ENCODE measurements around the gene SAMHD1. TPM values are rescaled to one million over a fixed set of nuclear protein-coding genes. Genes with fewer than 3 reads are reported as not detected.
A peak's percentile ranks its signal among the peaks of the same experiment; 100 is the strongest.

Gene SAMHD1
- total and polyA plus RNA-seq, 9 of the 15 experiments (the other 6 are each of a cell fraction or from before 2014, with no cell fraction given) = 6.8 to 20.4 (median 14.8) TPM

GRCh38 chr20:36873498-36874189 lies 77.9 kb downstream of the SAMHD1 start (continued):
- TF ChIP-seq ZNF696 (CRISPR knock-in tag; conservative IDR thresholded peaks at IDR 0.05) = no peak
- TF ChIP-seq MEF2D (tag; conservative IDR thresholded peaks at IDR 0.05; ENCODE audit: low read depth) = no peak
- TF ChIP-seq ZC3H11A (IDR thresholded peaks at IDR 0.05; ENCODE audit: low read depth, low read length) = no peak
- TF ChIP-seq ILF3 (IDR thresholded peaks at IDR 0.05; ENCODE audit: borderline replicate concordance) = no peak
- TF ChIP-seq TAF15 (IDR thresholded peaks at IDR 0.05; ENCODE audit: low read depth, low read length) = no peak
- no peak for TF ChIP-seq LEF1 (IDR thresholded peaks at IDR 0.05)
- TF ChIP-seq, protein P1, sequence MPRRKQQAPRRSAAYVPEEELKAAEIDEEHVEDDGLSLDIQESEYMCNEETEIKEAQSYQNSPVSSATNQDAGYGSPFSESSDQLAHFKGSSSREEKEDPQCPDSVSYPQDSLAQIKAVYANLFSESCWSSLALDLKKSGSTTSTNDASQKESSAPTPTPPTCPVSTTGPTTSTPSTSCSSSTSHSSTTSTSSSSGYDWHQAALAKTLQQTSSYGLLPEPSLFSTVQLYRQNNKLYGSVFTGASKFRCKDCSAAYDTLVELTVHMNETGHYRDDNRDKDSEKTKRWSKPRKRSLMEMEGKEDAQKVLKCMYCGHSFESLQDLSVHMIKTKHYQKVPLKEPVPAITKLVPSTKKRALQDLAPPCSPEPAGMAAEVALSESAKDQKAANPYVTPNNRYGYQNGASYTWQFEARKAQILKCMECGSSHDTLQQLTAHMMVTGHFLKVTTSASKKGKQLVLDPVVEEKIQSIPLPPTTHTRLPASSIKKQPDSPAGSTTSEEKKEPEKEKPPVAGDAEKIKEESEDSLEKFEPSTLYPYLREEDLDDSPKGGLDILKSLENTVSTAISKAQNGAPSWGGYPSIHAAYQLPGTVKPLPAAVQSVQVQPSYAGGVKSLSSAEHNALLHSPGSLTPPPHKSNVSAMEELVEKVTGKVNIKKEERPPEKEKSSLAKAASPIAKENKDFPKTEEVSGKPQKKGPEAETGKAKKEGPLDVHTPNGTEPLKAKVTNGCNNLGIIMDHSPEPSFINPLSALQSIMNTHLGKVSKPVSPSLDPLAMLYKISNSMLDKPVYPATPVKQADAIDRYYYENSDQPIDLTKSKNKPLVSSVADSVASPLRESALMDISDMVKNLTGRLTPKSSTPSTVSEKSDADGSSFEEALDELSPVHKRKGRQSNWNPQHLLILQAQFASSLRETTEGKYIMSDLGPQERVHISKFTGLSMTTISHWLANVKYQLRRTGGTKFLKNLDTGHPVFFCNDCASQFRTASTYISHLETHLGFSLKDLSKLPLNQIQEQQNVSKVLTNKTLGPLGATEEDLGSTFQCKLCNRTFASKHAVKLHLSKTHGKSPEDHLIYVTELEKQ (CRISPR knock-in tag; IDR thresholded peaks at IDR 0.05) = no peak
- TF ChIP-seq ZNF644 (tag; IDR thresholded peaks at IDR 0.05; ENCODE audit: low read depth) = 0 out of 2 replicates have a peak, but pooled peaks have one; percentile 54
- TF ChIP-seq MTF1 (CRISPR knock-in tag; IDR thresholded peaks at IDR 0.05; ENCODE audit: borderline replicate concordance) = no peak
- 0 out of 2 replicates have a peak, but pooled peaks have one; percentile 14 for TF ChIP-seq MYC (IDR thresholded peaks at IDR 0.05; ENCODE audit: low read depth, low read length)
- no peak for TF ChIP-seq MYC (CRISPR knock-in tag; IDR thresholded peaks at IDR 0.05; ENCODE audit: borderline replicate concordance, low read depth)
- TF ChIP-seq MLX (CRISPR knock-in tag; conservative IDR thresholded peaks at IDR 0.05) = no peak
- TF ChIP-seq POLR2AphosphoS5 (IDR thresholded peaks at IDR 0.05; ENCODE audit: control insufficient read depth, insufficient read depth, low read depth, low read length) = no peak
- no peak for TF ChIP-seq MCM5 (IDR thresholded peaks at IDR 0.05; ENCODE audit: low read depth)
- peak; percentile 34; the same call in 1 of the 2 replicates for TF ChIP-seq MTA3 (IDR thresholded peaks at IDR 0.05; ENCODE audit: borderline replicate concordance)
- TF ChIP-seq ZC3H8 (IDR thresholded peaks at IDR 0.05) = no peak
- peak; percentile 47; the same call in 1 of the 2 replicates for TF ChIP-seq ELF1 (tag; IDR thresholded peaks at IDR 0.05)
- TF ChIP-seq, protein P2, sequence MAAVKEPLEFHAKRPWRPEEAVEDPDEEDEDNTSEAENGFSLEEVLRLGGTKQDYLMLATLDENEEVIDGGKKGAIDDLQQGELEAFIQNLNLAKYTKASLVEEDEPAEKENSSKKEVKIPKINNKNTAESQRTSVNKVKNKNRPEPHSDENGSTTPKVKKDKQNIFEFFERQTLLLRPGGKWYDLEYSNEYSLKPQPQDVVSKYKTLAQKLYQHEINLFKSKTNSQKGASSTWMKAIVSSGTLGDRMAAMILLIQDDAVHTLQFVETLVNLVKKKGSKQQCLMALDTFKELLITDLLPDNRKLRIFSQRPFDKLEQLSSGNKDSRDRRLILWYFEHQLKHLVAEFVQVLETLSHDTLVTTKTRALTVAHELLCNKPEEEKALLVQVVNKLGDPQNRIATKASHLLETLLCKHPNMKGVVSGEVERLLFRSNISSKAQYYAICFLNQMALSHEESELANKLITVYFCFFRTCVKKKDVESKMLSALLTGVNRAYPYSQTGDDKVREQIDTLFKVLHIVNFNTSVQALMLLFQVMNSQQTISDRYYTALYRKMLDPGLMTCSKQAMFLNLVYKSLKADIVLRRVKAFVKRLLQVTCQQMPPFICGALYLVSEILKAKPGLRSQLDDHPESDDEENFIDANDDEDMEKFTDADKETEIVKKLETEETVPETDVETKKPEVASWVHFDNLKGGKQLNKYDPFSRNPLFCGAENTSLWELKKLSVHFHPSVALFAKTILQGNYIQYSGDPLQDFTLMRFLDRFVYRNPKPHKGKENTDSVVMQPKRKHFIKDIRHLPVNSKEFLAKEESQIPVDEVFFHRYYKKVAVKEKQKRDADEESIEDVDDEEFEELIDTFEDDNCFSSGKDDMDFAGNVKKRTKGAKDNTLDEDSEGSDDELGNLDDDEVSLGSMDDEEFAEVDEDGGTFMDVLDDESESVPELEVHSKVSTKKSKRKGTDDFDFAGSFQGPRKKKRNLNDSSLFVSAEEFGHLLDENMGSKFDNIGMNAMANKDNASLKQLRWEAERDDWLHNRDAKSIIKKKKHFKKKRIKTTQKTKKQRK (IDR thresholded peaks at IDR 0.05; ENCODE audit: borderline replicate concordance, low read depth, low read length) = no peak
- TF ChIP-seq ZNF766 (CRISPR knock-in tag; conservative IDR thresholded peaks at IDR 0.05) = 0 out of 2 replicates have a peak, but pooled peaks have one; percentile 32

Measured in K562 (cell line).